Measurements from ENCODE around the gene LRRC56. TPM values are rescaled to one million over a fixed set of nuclear protein-coding genes. Genes with fewer than 3 reads are reported as not detected.
"Not testable (repeated sequence)": the region's sequence is repeated elsewhere in the genome, so short reads cannot be mapped to it uniquely, and the experiment has no call there.

The LRRC56 gene
- polyA plus RNA-seq, 10 donors = 2.7 to 7.0 (median 4.9) TPM

DNA sequence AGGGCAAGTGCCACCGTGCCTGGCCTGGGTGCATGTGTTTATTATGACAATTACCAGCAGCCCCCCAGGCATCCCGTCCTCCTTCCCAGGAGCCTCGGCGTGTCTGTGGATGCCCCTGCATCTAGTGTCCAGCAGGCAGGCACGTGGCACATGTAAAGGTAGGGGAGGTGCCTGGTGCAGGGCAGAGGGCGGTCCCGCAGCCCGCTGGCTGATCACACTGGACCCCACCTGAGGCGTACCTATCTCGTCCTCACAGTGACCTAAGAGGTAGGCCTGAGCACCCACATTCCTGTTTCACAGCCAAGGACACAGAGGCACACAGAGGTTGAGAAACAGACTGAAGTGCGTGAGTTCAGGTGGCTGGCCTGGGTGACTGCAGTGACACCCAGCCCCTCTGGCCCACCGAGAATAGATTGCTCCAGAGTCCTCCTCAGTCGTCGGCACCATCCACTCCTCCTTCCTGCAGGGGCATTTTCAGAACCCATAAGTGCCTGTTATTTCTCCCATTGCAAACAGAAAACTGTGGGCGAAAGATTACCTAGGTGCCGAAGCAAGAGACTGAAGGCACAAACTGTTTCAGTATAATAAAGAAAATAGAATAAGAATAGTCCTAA is 35.9 kb downstream of the LRRC56 start:
- DNase-seq = no peak

- not testable (repeated sequence) for DNase-seq
These were observed 36.8 kb downstream of the LRRC56 start for GRCh38 chr11:574031-574570.

GRCh38 chr11:574632-575312 is 37.4 kb downstream of the LRRC56 start:
- DNase-seq = no peak

DNA sequence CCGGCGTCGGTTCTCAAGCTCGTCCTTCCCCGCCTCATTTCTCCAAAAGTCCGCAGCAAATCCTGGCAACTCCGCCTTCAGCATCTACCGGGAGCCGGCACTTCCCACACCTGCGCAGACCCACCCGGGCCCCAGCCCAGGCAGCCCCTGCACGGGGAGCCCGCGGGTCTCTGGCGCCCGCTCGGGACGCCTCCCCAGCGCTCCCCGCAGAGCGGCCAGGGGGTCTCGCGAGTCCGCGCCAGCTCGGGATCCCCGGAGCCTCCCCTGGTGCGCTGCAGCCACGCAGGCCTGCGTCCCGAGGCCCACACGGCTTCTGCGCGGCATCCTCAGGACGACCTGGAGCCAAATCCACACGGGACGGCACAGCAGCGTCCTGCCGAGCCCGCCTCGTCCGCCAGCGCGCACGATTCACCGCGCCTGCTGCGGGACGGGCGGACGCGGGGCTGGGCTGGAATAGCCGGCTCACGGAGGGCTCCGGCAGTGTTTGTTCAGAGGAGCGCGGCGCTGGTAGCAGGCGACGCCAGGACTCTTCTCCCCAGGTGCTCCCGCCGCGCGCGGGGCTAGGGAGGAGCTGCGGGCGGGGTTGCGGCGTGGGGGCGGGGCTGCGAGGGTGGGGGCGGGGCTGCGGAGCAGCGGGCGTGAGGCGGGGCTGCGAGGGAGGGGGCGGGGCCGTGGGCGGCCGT is 38.1 kb downstream of the LRRC56 start:
- DNase-seq = peak in 1 of 3 donors; percentile 86

DNA sequence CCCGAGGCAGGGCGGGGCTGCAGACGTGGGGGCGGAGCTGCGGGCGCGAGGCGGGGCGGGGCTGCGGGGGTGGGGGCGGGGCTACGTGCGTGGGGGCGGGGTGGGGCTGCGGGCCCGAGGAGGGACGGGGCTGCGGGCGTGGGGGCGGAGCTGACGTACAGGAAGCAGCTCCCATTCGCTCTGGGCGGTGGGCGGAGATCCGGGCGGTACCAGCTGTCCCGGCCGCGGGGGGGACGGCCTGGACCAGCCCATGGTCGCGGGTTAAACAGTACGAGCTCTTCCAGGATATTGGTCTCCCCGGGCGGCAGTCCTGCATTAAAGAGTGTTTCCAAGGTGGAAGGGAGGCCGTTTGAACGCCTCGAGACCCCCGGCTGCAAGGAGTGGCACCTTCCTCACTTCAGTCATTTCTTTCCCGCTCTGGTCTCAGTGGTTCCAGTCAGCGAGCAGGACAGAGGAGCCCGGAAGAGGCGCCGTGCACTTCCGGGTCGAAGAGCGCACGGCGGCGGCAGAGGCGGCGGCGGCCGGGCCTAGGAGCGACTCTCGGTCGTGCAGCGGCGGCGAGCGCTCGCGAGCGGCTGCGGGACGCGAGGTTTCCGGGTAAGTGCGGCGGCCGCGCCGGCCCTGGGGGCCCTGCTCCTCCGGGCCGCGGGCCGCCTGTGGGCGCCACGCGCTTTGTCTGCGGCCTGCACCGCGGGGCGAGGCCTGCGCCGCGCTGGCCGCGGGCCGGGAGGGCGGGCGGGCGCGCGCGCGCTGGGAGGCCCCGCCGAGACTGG is 38.9 kb downstream of the LRRC56 start, which contains the start of gene PHRF1:
TSS of gene PHRF1 (plus strand) at position 475 of the 773 bp plus-strand sequence. CDS start 5,043 bp downstream, outside the sequence.
- peak; percentile 92 to 98 (median 96) for DNase-seq

DNA sequence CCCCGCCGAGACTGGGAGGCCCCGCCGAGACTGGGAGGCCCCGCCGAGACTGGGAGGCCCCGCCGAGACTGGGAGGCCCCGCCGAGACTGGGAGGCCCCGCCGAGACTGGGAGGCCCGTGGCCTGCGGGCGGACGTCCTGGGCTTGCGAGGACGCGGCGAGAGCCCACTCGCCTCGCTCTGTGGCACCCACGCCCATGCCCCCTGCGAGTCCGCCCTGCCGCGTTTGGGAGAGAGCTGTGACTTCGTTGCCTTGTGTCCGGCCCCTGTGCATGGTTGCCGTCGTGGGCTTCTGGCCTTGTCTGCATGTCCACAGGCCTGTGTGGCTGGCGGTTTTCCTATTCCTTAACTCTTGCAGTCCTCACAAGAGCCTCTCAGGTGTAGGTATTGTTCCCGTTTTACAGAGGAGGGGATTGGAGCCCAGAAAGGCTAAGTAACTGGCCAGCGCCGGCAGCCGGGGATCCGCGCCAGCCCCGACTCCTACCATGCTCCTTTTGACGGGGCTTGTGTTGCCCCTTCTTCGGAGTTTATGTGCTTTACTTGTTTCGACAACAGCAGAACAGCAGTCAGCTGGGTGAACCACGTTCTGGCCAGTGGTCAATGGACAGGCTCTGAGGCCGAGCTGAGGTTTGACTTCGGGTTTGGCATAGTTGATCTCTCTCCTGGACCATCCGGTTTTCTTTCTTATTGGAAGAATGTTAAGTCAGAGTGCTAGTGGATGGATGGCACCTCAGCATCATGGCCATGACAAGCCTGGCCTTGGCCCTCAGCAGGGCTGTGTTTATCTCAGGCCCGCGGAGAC is 39.7 kb downstream of the LRRC56 start:
- no peak for DNase-seq

GRCh38 chr11:577611-577894 is 40.2 kb downstream of the LRRC56 start:
- no peak for DNase-seq

DNA sequence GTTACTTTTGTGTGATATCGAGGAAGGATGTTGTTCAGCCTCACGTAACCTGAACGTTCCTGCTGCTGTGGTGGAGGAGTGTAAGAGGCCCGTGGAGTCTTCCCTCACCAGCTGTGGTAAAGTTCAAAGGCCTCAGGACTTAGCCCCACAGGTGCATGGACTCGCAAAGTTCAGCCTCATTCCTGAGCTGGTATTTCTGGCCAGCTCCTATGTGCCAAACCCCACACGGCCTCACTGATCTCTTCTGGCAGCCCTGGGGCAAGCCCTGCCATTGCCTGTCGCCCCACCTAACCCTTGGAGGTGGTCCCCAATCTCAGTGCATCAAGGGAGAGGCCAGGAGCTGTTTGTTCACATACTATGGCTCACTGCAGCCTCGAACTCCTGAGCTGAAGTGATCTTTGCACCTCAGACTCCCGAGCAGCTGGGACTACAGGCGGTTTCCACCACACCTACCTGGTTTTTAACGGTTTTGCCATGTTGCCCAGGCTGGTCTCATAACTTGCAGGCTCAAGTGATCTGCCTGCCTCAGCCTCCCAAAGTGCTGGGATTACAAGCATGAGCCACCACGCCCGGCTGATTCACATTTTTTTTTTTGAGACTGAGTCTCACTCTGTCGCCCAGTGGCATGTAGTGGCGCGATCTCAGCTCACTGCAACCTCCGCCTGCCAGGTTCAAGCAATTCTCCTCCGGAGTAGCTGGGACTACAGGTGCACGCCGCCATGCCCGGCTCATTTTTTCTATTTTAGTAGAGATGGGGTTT is 41.1 kb downstream of the LRRC56 start:
- no peak for DNase-seq

DNA sequence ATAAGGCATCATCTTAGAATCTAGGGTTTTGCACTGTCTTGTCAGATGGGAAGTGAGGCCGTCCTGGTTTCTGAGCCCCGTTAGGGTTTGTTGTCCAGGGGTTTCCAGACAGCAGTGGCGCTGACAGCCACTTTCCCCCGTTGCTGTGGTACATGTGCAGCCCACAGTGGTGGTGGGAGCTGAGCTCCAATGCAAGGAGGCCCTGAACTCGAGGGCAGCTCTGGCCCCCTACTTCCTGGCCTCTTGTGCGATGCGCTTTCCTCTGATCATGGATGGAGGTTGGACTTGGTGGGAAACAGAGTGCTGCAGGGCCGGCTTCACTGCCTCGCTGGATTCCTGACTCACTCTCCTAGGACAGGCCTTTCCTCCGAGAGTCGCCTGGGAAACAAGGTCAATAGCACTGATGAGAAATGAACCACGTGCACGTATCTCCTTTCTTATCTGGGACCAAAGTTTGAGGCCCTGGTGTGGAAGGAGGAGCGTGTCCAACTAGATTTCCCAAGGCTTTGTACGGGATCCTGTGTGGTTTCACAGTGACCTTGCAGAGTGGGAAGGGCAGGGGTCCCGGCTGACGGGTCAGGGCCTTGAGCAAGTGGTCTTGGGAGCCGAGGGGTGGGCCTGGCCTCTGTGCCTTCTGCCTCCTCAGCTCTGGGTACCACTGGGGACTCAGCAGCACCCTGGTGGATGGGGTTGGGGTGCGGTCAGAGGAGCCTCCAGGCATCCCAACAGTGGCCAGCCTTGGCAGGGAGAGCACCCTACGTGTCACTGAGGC is 42.7 kb downstream of the LRRC56 start:
- DNase-seq = no peak

DNA sequence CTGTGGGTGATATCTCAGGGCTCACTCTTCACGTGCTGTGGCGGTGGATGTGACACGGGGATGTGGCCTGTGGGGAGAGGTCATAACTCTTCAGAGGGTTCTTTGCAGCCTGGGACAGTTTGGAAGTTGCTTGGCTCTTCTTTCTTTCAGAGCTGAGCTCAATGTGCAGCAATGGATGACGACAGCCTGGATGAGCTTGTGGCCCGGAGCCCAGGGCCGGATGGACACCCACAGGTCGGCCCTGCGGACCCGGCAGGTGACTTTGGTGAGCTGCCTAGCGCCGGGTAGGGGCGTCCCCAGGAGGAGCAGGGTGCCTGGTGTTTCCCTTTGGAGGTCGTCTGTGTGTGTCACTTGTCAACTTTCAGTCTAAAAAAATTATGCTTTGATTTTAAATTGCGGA is 44.0 kb downstream of the LRRC56 start:
- DNase-seq = no peak

DNA sequence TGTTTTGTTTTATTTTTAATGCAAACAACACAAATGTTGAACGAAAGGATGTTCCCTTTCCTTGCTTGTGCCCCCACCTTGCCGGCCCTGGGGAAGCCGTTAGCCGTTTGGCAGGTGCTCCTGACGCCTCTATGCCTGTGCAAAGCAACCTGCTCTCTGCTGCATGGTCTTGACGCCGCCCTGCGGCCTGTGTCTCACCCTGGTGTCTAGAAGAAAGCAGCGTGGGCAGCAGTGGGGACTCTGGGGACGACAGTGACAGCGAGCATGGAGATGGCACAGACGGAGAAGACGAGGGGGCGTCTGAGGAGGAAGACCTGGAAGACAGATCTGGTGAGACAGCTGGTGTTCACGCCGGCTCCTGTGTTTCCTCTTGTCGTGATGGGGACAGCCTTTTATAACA is 44.4 kb downstream of the LRRC56 start:
- no peak for DNase-seq

GRCh38 chr11:584287-584686 is 47.0 kb downstream of the LRRC56 start:
- DNase-seq = no peak

DNA sequence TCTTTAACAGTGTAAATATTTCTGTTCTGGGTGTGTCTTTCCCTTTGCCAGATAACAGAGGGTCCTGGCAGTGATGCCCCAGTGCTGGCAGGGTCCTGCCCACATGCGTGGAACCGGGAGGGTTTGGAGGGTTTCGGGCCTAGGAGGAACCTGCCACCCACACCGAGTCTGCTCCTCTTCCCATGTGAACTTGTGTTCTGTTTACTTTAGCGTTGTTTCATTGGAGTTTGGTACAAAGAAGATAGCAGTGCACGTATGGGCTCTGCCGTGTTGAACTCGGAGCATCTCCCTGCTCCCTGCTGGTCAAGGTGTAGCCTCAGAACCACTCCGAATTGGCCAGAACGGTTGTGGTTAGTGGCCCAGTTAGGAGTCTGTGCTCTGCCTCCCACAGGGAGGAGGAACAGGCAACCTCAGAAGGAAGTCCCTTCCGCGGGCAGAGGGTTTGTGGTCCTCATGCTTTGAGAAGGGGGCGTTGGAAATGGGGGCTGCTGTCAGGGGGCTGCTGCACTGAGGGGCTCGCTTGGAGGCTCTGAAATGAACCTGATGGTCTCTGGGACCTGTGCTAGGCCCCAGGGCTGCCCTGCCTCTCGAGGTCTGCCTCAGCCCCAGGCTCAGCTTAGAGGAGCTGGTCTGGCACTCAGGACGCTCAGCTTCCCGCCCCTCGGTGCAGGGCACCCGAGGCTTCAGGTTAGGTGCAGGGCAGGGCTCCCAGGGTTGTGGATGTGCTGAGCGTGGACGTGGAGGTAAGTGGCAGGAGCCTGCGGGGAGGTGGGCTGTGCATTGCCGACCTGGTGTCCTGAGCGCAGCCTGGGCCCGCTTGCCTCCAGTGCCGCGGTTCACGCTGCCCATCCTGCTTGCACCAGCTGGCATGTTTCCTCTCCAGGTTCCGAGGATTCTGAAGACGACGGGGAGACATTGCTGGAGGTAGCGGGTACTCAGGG is 49.3 kb downstream of the LRRC56 start:
- no peak for DNase-seq

GRCh38 chr11:587546-587945 is 50.2 kb downstream of the LRRC56 start:
- DNase-seq = no peak

DNA sequence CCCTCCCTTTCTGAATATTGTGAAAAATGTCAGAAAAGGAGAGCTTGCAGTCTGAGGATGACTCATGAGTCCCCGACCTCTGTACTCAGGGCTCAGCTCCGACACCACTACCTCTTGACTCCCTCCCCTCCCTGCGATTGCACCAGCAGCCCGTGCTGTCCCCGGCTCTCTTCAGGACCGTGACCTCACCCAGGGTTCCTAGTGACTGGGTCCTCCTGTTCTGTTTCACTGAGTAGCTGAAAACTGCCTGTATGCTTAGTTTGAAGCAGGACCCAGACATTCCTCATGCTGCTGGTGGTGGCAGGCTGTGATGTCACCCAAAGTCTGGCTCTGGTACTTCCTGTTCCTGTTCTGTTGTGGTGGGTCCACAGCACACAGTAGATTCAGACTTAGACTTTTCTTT is 50.7 kb downstream of the LRRC56 start:
- no peak for DNase-seq

GRCh38 chr11:589798-590197 is 52.5 kb downstream of the LRRC56 start:
- DNase-seq = no peak

- DNase-seq = no peak
These were observed 53.7 kb downstream of the LRRC56 start for GRCh38 chr11:590997-591396.

GRCh38 chr11:592501-592900 is 55.2 kb downstream of the LRRC56 start:
- no peak for DNase-seq

DNA sequence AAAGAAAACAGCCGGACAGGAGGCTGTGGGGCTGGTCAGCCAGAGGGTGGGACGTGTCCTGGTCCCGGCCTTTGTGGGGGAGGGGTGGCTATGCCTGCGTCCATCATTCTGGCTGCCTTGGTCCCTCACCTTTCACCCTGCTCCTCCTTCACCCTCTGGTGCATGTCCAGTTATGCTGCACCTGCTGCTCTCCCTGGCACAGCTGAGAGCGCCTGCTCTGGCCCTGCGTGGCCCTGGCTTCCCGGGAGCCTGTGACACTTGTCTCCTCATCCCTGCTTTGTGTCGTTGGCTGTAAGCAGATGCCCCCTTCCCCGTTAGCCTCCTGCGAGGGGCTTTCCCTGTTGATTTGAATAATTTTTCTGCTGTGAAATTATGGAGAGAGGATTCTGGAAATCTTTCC is 55.6 kb downstream of the LRRC56 start:
- no peak for DNase-seq

Data from muscle of back (tissue), 11 donors.